ENCODE results near the gene ERC1. TPM values are rescaled to one million over a fixed set of nuclear protein-coding genes. Genes with fewer than 3 reads are reported as not detected.

The ERC1 gene
- total RNA-seq, 1 experiment from 2014 or later = 12.3 TPM

DNA sequence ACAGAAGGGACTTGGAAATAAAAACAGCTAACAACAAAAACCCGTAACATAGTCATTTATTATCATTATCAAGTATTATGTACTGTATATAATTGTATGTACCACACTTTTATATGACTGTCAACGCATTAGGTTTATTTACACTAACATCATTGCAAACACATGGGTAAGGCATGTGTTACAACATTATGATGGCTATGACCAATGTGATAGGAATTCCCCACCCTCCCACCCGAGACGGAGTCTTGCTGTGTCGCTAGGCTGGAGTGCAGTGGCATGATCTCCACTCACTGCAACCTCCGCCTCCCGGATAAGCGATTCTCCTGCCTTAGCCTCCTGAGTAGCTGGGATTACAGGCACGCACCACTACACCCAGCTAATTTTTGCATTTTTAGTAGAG is 82.6 kb downstream of the ERC1 start:
- no peaks in the 10 kb centered on the region for H3K9me2 ChIP-seq (replicated peaks; ENCODE audit: low read length)
- no peak overlapping the region for H3K27ac ChIP-seq (ENCODE audit: low read length)
- DNase-seq (no peak), ATAC-seq (no peak)
- H3K36me3 ChIP-seq (ENCODE audit: low read depth, low read length) = no peaks in the 10 kb centered on the region
- CTCF ChIA-PET = no interaction called here
- no peaks in the 10 kb centered on the region for H3K79me2 ChIP-seq (ENCODE audit: low read length)
- TF ChIP-seq EZH2phosphoT487 (IDR thresholded peaks at IDR 0.05; ENCODE audit: borderline replicate concordance, low read length) (no peak), EZH2 (IDR thresholded peaks at IDR 0.05; ENCODE audit: low read length, unreplicated experiment) (no peak)
- TF ChIP-seq, protein P1, sequence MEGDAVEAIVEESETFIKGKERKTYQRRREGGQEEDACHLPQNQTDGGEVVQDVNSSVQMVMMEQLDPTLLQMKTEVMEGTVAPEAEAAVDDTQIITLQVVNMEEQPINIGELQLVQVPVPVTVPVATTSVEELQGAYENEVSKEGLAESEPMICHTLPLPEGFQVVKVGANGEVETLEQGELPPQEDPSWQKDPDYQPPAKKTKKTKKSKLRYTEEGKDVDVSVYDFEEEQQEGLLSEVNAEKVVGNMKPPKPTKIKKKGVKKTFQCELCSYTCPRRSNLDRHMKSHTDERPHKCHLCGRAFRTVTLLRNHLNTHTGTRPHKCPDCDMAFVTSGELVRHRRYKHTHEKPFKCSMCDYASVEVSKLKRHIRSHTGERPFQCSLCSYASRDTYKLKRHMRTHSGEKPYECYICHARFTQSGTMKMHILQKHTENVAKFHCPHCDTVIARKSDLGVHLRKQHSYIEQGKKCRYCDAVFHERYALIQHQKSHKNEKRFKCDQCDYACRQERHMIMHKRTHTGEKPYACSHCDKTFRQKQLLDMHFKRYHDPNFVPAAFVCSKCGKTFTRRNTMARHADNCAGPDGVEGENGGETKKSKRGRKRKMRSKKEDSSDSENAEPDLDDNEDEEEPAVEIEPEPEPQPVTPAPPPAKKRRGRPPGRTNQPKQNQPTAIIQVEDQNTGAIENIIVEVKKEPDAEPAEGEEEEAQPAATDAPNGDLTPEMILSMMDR (conservative IDR thresholded peaks at IDR 0.05; ENCODE audit: low read depth, low read length) = no peak
- H3K9me3 ChIP-seq (ENCODE audit: low read length) = no peaks in the 10 kb centered on the region
- H2AFZ ChIP-seq (ENCODE audit: low read length) = no peak overlapping the region
- H4K20me1 ChIP-seq (ENCODE audit: low read length) = no peaks in the 10 kb centered on the region
- H3K4me1 ChIP-seq (ENCODE audit: insufficient read depth, low read length) = no peaks in the 10 kb centered on the region
- no peaks in the 10 kb centered on the region for H3F3A ChIP-seq (ENCODE audit: low read length, unreplicated experiment)
- H3K9ac ChIP-seq (ENCODE audit: low read length) = no peak overlapping the region
- H3K27me3 ChIP-seq (ENCODE audit: low read length) = no peaks in the 10 kb centered on the region
- no peak overlapping the region for H3K4me2 ChIP-seq (ENCODE audit: low read length)
- BruUV-seq (replicated peaks) = no TSS peak
- POLR2A ChIA-PET (ENCODE audit: unreplicated experiment) = no interaction called here
- intact Hi-C loops (cut with micrococcal nuclease) = no loop called here
- H3K4me3 ChIP-seq (ENCODE audit: low read length) = no peak overlapping the region

- ChIA-PET POLR2A (ENCODE audit: unreplicated experiment) (no interaction called here), CTCF (interaction anchor here (0.6 kb wide), 1 partner anchor 16 kb away, joined by 3 read pairs; no protein-coding TSS in a partner anchor)
- H3K9me3 ChIP-seq (ENCODE audit: low read length) = no peaks in the 10 kb centered on the region
- BruUV-seq (replicated peaks) = no TSS peak
- TF ChIP-seq, protein P1 (conservative IDR thresholded peaks at IDR 0.05; ENCODE audit: low read depth, low read length) = no peak
- TF ChIP-seq EZH2phosphoT487 (IDR thresholded peaks at IDR 0.05; ENCODE audit: borderline replicate concordance, low read length) (no peak), EZH2 (IDR thresholded peaks at IDR 0.05; ENCODE audit: low read length, unreplicated experiment) (no peak)
- H3K27me3 ChIP-seq (ENCODE audit: low read length) = no peaks in the 10 kb centered on the region
- H3K4me2 ChIP-seq (ENCODE audit: low read length) = no peak overlapping the region
- H3K9me2 ChIP-seq (replicated peaks; ENCODE audit: low read length) = no peaks in the 10 kb centered on the region
- no peak overlapping the region for H3K27ac ChIP-seq (ENCODE audit: low read length)
- ATAC-seq (no peak), DNase-seq (no peak)
- no peaks in the 10 kb centered on the region for H3K79me2 ChIP-seq (ENCODE audit: low read length)
- no peaks in the 10 kb centered on the region for H3F3A ChIP-seq (ENCODE audit: low read length, unreplicated experiment)
- H3K36me3 ChIP-seq (ENCODE audit: low read depth, low read length) = no peaks in the 10 kb centered on the region
- no peak overlapping the region for H3K9ac ChIP-seq (ENCODE audit: low read length)
- no peak overlapping the region for H3K4me3 ChIP-seq (ENCODE audit: low read length)
- intact Hi-C loops (cut with micrococcal nuclease) = no loop called here
- H3K4me1 ChIP-seq (ENCODE audit: insufficient read depth, low read length) = no peaks in the 10 kb centered on the region
- no peak overlapping the region for H2AFZ ChIP-seq (ENCODE audit: low read length)
- H4K20me1 ChIP-seq (ENCODE audit: low read length) = no peaks in the 10 kb centered on the region
These were observed 86.2 kb downstream of the ERC1 start for GRCh38 chr12:1077036-1077803.

DNA sequence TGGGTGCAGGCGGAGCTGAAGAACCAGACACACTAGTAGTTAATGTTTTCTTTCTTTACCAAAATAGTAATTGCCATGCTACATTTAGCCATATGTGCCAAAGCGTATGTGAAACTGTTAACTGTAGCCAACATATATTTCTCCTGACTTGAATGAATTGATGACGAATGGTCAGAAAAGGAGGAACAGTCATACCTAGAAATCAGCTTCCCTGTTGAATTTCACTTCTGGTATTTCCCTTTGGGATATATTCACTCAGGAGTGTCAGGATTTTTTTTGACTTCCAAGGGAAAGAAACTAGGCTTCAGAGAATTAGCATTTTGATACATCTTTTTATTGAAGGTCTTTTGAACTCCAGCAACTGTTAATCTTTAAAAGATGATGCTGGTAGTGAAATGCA is 87.0 kb downstream of the ERC1 start:
- BruUV-seq (replicated peaks) = no TSS peak
- H2AFZ ChIP-seq (ENCODE audit: low read length) = no peak overlapping the region

More for the DNA sequence above, 87.0 kb downstream of the ERC1 start:
- Histone ChIP-seq H3K27ac (ENCODE audit: low read length) (no peak overlapping the region), H3K27me3 (ENCODE audit: low read length) (no peaks in the 10 kb centered on the region), H3K4me3 (ENCODE audit: low read length) (no peak overlapping the region), H4K20me1 (ENCODE audit: low read length) (no peaks in the 10 kb centered on the region), H3K9me3 (ENCODE audit: low read length) (no peaks in the 10 kb centered on the region), H3K9me2 (replicated peaks; ENCODE audit: low read length) (no peaks in the 10 kb centered on the region), H3K36me3 (ENCODE audit: low read depth, low read length) (no peaks in the 10 kb centered on the region), H3K79me2 (ENCODE audit: low read length) (no peaks in the 10 kb centered on the region), H3F3A (ENCODE audit: low read length, unreplicated experiment) (no peaks in the 10 kb centered on the region), H3K9ac (ENCODE audit: low read length) (no peak overlapping the region), H3K4me2 (ENCODE audit: low read length) (no peak overlapping the region), H3K4me1 (ENCODE audit: insufficient read depth, low read length) (no peaks in the 10 kb centered on the region)
- TF ChIP-seq, protein P1 (conservative IDR thresholded peaks at IDR 0.05; ENCODE audit: low read depth, low read length) = no peak
- TF ChIP-seq EZH2phosphoT487 (IDR thresholded peaks at IDR 0.05; ENCODE audit: borderline replicate concordance, low read length) (no peak), EZH2 (IDR thresholded peaks at IDR 0.05; ENCODE audit: low read length, unreplicated experiment) (no peak)
- intact Hi-C loops (cut with micrococcal nuclease) = no loop called here
- DNase-seq (no peak), ATAC-seq (no peak)
- ChIA-PET POLR2A (ENCODE audit: unreplicated experiment) (no interaction called here), CTCF (interaction anchor here (0.6 kb wide), 1 partner anchor 15 kb away, joined by 3 read pairs; no protein-coding TSS in a partner anchor)
